Right renal pelvis (tissue), 4 donors: ENCODE results near the gene GK2. TPM values are rescaled to one million over a fixed set of nuclear protein-coding genes. Genes with fewer than 3 reads are reported as not detected.

Experiments used
- DNase-seq, 4 donors: peaks; one replicate each; pipeline ENCODE4 v3.0.0-alpha.2; 2013; ENCODE audit warnings: low read depth in 4 of 4, low spot score in 3 of 4, missing footprints in 1 of 4
- polyA plus RNA-seq, 4 donors: library from polyadenylated mRNA; unstranded; fragments of 120-200 nt; gene quantifications; one replicate each; pipeline ENCODE4 v1.2.1, GENCODE V29; 2013; ENCODE audit not compliant: insufficient read length in 4 of 4

Gene GK2
- polyA plus RNA-seq, result not detected

DNA sequence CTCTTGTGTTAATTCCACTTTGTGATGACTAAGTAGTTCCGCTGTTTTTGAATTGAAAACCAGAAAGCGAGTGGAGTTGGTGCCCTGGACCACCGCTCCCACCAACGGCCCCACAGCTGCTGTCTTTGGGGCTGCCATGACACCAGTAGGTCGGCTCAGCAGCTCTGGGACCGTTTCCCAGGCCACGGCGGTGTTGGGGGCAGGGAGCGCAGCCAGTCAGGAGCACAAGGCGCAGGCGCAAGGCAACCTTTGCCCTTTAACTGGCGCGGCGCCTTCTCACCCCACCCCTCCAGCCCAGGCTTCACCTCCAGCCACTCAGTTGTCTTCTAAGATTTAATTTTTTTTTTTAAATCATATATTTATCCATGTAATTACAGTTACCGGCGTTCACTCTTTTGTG, at the start of gene GK2:
GK2 (minus strand) TSS at position 166 of the 400 bp plus-strand sequence; CDS start at position 138, 28 bp downstream.
- no peak for DNase-seq

DNA sequence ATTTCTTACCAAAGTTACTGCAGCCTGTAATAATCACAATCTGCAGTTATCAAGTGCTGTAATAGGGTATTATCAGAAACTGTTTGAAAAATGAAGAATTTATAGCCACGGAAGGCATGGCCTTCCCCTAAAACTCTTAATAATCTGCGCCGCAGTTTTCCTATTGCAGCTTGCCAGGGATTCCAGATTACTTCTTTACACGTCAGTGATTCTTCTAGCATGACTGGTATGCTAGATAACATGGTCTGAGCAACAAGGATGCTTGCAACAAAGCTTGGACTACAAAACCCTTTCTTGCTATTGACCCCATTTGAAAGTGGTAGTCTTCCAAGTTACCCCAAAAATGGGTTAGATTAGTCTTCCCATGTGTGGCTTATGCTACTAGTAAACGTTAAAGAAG, 47.2 kb upstream of the GK2 start:
- DNase-seq, result no peak

DNA sequence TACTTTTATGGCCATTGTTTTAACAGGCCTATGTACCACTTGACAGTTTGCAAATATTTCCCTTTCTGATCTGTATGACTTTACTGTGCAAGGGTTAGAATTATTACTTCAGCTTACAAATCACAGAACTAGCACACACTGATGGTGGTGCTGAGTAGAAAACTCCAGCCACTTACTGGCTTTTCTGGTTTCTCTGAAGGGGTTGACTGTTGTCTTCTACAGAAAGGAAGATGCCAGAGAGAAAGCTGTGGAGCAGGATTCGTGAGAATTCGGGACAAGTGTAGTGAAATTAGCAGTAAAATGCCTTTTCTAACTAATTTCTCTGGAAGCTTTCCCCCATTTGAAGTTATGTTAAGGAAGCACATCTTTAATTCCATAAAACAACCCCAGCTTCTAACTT, 46.6 kb upstream of the GK2 start:
- no peak for DNase-seq

- DNase-seq, result no peak
Observed at GRCh38 chr4:79450053-79450452, 42.0 kb upstream of the GK2 start.

DNA sequence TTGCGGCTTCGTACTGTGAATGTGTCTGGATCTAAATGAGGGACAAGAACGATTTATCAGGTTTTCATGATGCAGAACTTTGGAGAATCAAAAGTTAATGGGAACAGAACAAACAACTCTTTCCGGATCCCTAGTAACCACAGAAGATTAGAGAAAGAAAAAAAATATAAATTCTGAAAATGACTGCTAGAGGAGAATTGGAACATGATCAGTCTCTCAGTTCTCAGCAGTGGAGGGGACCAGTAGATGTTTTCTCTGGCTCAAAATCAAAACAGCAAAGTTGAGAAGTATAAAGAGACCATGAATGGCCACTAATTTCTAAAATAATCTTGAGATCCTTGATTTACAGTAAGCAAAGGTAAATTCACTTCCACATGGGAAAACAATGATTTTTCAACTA, 38.1 kb upstream of the GK2 start:
- no peak for DNase-seq

DNA sequence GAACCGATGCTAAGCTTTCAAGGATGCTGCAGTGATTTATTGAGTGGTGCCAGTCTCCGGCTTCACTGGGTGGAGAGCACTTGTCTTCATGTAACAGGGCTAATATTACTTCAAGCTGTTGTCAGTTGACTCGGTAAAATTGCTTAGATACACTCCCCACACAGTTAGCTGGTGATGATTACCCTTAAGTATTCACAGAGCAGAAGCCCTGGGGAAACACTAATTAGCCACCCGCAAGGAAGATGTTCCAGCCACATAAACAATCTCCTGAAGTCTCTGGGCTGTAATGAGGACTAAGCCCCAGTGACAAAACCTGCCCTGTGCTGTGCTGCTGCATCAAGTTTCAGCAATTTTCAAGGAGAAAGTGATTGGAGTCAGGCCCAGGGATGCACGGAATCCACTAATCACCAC, 37.3 kb upstream of the GK2 start:
- peak in 2 of 4 donors; percentile 15 to 40 for DNase-seq

DNA sequence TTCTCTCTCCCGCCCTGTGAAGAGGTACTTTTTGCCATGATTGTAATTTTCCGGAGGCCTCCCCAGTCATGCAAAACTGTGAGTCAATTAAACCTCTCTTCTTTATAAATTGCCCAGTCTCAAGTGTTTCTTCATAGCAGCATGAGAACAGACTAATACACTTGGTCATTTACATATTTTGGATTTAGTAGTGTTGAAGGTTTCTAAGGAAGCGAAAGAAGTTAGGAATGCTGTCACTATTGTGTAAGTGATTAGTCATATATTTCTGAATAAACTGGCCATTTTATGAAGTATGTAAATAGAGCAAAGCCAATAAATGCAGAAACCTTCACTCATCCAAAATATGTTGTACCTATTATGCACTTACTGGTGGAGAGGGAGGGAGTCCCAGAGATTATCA, 34.4 kb upstream of the GK2 start:
- no peak for DNase-seq

DNA sequence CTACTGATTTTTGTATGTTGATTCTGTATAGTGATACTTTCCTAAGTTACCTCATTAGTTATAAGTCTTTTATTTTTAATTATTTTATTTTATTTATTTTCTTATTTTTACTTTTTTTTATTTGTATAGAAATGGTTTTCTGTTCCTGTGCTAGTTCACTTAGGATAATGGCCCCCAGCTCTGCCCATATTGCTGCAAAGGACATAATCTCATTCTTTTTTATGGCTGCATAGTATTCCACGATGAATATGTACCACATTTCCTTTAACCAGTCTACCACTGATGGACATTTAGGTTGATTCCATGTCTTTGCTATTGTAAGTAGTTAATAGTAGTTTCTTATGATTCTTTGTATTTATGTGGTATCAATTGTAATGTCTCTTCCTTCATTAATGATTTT, 31.5 kb upstream of the GK2 start:
- no peak for DNase-seq

DNA sequence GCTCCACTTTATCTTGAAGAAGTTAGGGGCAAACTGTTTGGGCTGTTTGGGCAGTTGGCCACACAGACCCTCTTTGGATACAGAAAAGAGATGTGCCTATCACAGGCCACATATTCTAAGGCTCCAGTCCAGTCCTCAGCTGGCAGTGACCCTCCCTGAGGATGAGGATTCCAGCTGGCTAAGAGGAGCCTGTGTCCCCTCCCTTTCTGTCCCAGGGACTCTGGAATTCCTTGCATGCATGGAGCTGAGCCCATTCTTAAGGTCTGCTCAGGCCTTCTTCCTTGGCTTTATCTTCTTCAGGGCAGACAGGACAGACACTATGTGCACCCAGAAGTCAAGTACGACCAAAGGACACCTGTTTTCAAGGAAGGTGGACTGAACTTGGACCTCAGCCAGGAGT, 23.8 kb upstream of the GK2 start:
- DNase-seq, result no peak

GRCh38 chr4:79429113-79429903, 21.3 kb upstream of the GK2 start:
- no peak for DNase-seq

DNA sequence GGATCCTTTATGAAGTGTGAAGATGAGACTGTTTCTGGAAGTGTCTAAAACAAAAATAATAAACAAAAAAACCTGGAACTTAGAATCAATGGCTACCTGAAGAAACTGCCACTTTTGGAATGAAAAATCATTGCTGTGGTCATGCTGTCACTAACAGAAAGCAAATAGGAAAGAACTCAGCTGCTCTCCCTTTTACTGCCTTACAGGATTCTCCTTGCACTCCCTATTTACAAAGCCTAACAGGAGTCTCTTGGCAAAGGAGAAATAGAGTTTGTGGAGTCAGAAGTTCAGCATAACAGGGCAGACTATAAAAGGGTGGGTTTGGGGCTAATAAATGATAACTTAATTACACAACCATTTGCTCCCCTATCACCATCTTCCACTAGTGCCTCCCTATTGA, 19.0 kb upstream of the GK2 start:
- DNase-seq, result no peak

DNA sequence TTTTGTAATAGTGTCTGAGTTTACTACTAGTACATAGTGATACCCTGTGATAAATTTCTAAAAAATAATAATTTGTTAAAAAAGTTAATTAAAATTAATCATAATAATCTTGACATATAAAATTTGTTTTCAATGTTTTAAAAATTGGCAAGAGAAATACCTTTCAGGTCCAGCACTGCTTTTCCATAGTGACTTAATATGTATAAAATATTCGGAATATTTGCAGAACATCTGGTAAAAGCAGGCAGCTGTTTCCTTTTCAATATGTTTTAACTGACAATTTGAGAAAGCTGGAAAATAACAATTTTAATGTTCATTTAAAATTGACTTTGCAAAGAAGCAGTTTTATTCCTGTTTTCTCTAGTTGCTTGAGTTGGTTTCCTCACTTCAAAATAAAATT, 17.6 kb upstream of the GK2 start:
- DNase-seq, result no peak

DNA sequence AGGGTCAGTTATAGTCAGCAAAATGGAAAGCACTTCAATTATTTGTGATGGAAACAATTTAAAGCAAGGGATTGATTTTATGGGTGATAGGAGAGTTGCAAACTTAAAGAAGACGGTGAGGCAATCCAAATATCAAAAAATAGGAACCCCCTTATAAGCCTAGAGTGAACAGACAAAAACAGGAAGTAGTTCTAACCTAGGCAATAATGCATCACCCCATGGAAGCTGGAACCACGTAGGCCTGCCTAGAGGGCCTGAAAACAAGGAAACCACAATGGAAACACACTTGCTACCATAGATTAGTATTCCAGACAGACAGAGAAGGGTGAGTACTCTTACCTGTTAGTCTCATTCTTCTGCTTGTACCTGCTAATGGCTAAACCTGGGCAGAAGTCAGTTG, 13.5 kb upstream of the GK2 start:
- DNase-seq, result no peak

DNA sequence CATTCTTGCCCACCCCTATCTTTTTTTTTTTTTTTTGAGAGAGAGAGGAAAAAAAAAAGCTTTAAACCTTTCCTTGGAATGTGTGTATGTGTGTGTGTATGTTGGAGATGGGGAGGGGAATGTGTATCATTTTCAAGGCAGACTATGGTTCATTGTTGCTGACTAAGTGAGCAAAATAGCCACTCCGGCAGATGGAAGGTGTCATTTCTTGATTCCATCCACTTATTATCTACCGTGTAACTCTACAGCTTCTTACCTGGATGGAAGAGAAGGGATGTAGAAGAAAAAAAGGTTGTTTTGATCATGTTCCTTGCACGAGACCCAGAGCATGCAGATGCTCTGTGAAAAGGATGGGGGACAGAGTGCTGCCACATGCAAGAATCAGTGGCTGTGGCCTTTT, 5.9 kb upstream of the GK2 start:
- no peak for DNase-seq

DNA sequence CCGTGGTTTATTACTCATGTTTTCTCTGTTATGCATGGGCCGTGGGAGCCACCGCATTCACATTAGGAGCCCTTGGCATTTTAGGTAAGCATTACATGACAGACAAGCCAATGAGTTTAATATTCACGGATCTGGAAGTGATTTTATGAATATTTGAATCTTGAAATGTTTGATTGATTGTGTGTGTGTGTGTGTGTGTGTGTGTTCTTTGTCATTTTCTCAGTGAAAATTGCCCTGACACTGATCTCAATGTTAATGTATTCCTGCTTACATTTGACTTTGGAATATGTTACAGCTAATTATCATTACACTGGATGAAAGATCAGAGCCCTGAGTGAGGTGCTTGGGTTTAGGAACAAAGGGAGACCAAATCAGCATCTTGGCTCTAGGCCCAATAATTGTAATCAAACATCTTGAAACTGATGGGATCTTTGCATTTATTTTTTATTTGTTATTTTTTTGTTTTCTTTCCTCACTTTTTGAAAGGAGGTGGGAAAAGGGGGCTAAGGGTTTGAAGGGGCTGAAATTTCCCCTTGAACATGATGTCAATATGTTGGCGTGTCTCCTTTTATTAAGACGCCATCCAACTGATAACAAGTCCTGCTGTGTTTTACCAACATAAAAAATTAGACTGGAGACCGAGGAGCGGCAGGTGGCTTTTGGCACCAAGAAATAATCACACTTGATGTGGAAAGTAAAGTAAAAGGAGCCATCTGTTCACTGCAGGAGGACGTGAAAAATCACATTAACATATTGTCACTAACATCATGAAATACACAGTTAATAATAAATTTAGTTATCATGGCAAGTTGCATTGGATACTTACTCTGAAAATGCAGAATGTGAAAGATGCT, 5.2 kb upstream of the GK2 start:
- no peak for DNase-seq

DNA sequence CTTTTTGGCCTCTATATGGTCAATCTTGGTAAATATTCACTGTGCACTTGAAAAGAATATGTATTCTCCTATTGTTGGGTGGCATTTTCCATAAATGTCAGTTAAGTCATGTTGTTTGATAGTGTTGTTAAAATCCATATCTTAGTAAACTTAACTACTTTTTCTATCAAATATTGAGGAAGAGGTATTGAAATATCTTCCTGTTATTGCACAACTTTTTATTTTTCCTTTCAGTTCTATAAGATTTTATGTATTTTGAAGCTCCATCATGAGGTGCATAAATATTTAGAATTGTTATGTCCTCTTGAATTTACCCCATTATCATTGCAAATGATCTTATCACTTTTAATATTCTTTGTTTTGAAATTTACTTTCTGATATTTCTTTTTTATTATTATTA, 3.4 kb downstream of the GK2 start:
- no peak for DNase-seq

DNA sequence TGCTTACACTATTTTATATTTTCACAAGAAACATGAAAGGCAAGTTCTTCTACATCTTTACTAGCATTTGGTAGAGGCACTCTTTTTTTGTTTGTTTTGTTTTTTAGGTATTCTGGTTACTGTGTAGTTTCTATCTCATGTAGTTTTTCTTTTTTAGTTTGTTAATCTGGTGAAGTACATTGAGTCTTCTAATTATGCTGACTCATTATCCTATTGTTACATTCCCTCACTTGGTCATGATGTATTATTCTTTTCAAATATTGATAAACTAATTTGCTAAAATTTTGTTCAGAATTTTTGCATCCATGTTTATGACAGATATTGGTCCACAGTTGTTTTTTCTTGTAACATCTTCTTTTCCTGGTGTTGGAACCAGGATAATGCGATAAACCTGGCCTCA, 4.7 kb downstream of the GK2 start:
- DNase-seq, result no peak

DNA sequence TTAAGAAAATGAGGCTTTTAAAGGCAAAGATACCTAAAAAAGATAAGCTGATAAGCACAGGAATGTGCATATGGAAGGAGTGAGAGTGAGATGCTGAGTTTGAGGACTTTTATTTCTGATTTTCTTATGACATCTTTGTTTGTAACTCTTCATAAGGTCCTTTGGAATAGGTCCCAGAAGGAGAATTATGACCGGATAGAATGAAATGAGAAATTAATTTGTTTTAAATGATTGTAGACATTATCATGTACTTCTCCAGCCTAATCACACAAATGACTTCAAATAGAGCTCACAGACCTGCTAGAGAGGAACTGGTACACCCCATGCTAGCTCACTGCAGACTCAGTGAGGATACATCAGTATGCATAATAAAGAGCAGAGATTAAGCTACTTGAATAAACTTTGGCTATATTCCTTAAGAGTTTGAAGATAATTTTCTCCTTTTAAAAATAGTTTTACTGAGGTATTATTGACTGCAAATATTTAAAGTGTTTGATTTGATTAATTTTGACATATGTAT, 5.6 kb downstream of the GK2 start:
- DNase-seq, result no peak

- no peak for DNase-seq
Observed at GRCh38 chr4:79399076-79399475, 9.0 kb downstream of the GK2 start.

DNA sequence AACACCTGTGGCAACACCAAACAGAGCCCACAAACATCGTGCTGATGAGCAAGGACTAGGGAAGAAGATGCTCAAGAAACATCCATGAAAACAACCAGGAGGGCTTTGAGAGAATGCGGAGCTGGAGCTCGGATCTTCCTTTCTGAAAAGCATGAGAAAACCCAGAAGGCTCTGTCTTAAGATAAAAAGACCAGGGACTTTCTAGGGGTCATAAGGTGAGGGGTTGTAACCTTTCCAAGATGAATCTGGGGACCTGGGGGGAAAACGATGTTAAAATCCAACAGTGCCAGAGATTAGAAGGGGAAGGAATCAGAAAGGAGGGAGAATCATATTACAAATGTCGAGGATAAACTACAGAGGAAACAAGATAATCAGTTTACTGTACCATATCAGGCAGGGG, 10.1 kb downstream of the GK2 start:
- DNase-seq, result no peak

DNA sequence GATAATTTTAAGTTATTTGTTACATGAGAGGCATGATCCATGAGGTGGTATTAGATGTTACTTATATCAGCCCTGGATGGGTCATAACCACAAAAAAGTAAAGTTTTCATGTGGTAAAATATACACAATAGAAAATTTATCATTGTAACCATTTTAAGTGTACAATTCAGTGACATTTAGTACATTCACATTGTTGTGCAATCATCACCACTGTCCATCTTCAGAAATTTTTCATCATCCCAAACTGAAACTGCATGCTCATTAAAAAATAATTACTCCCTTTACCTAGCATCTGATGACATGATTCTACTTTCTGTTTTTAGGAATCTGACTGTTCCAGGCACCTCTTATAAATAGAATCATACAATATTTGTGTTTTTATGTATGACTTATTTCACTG, 11.2 kb downstream of the GK2 start:
- DNase-seq, result no peak

GRCh38 chr4:79395841-79396240, 12.2 kb downstream of the GK2 start:
- no peak for DNase-seq
